ENCODE data around the gene GPR39.

DNA sequence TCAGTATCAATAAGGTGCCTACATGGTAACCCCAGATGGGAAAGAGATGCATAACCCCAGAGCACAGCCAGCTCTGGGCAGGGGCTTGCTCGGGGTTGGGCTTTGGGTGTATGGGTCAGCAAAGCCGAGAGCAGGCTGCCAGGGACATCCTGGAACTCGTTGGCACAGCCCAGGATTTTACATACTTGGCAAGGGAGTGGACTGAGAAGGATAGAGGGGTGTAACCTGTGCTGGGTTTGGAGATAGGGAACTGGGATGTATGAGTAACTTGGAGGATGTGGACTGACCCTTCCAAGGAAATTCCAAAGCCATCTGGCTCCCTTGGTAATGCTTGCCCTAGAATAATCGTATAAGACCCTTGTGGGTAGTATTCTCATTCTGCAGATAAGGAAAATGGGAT, 44.2 kb downstream of the GPR39 start:
- TF ChIP-seq, protein P1, sequence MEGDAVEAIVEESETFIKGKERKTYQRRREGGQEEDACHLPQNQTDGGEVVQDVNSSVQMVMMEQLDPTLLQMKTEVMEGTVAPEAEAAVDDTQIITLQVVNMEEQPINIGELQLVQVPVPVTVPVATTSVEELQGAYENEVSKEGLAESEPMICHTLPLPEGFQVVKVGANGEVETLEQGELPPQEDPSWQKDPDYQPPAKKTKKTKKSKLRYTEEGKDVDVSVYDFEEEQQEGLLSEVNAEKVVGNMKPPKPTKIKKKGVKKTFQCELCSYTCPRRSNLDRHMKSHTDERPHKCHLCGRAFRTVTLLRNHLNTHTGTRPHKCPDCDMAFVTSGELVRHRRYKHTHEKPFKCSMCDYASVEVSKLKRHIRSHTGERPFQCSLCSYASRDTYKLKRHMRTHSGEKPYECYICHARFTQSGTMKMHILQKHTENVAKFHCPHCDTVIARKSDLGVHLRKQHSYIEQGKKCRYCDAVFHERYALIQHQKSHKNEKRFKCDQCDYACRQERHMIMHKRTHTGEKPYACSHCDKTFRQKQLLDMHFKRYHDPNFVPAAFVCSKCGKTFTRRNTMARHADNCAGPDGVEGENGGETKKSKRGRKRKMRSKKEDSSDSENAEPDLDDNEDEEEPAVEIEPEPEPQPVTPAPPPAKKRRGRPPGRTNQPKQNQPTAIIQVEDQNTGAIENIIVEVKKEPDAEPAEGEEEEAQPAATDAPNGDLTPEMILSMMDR (IDR thresholded peaks at IDR 0.05) = no peak
- no peak for TF ChIP-seq ZFX (IDR thresholded peaks at IDR 0.05; ENCODE audit: borderline replicate concordance)

Data from 22Rv1 (cell line).